NCI-H1930 (cell line): ENCODE measurements around the gene ADAMTSL1.

Source experiments
- DNase-seq, 2 experiments: peaks; one replicate each; lab custom pipeline; 2025; lab: John Stamatoyannopoulos, UW

The ADAMTSL1 gene

GRCh38 chr9:18776836-18777820 lies 303.2 kb downstream of the ADAMTSL1 start:
- DNase-seq, result no peak

- DNase-seq, result no peak
Measured at GRCh38 chr9:18778147-18778546, 304.2 kb downstream of the ADAMTSL1 start.

- DNase-seq, result no peak
Measured at GRCh38 chr9:18778846-18779245, 304.9 kb downstream of the ADAMTSL1 start.

- no peak for DNase-seq
Measured at GRCh38 chr9:18783909-18784308, 310.0 kb downstream of the ADAMTSL1 start.

- no peak for DNase-seq
Measured at GRCh38 chr9:18785604-18786003, 311.7 kb downstream of the ADAMTSL1 start.

GRCh38 chr9:18786196-18786595 lies 312.2 kb downstream of the ADAMTSL1 start:
- DNase-seq, result no peak

- DNase-seq, result no peak
Measured at GRCh38 chr9:18786911-18787650, 313.1 kb downstream of the ADAMTSL1 start.

- no peak for DNase-seq
Measured at GRCh38 chr9:18788256-18788655, 314.3 kb downstream of the ADAMTSL1 start.

- no peak for DNase-seq
Measured at GRCh38 chr9:18791074-18791473, 317.1 kb downstream of the ADAMTSL1 start.

- no peak for DNase-seq
Measured at GRCh38 chr9:18793122-18793521, 319.2 kb downstream of the ADAMTSL1 start.

GRCh38 chr9:18795947-18796671 lies 322.2 kb downstream of the ADAMTSL1 start:
- DNase-seq, result no peak

- no peak for DNase-seq
Measured at GRCh38 chr9:18796696-18797270, 322.8 kb downstream of the ADAMTSL1 start.

- no peak for DNase-seq
Measured at GRCh38 chr9:18798106-18798505, 324.2 kb downstream of the ADAMTSL1 start.

- no peak for DNase-seq
Measured at GRCh38 chr9:18798508-18799290, 324.7 kb downstream of the ADAMTSL1 start.

GRCh38 chr9:18799428-18799827 lies 325.5 kb downstream of the ADAMTSL1 start:
- DNase-seq, result no peak

- no peak for DNase-seq
Measured at GRCh38 chr9:18800579-18800978, 326.6 kb downstream of the ADAMTSL1 start.

GRCh38 chr9:18805386-18805785 lies 331.4 kb downstream of the ADAMTSL1 start:
- no peak for DNase-seq

- no peak for DNase-seq
Measured at GRCh38 chr9:18806232-18807080, 332.5 kb downstream of the ADAMTSL1 start.

GRCh38 chr9:18810581-18810980 lies 336.6 kb downstream of the ADAMTSL1 start:
- no peak for DNase-seq

- DNase-seq, result no peak
Measured at GRCh38 chr9:18811171-18811570, 337.2 kb downstream of the ADAMTSL1 start.
